GM12878 (cell line): Measurements from ENCODE around the gene CIAO2A. TPM values are rescaled to one million over a fixed set of nuclear protein-coding genes. Genes with fewer than 3 reads are reported as not detected.

Source experiments
- ATF7 ChIP-seq: fragments of 450-650 bp; IDR thresholded peaks from 2 replicates; pipeline ENCODE4 v1.6.1; 2016; ENCODE audit warnings: low read depth, mild to moderate bottlenecking
- CBX3 ChIP-seq: fragments of 200-600 bp; sonication (generic); IDR thresholded peaks from 2 replicates; pipeline ENCODE4 v1.6.1; 2016; ENCODE audit warnings: low read depth, borderline replicate concordance
- EGR1 ChIP-seq, 2 experiments: IDR thresholded peaks; 1 replicate in 1 of 2; 2 replicates in 1 of 2; pipeline ENCODE4 v1.6.1; 2011 to 2012; ENCODE audit warnings: low read depth in 2 of 2, low read length in 2 of 2, borderline replicate concordance in 1 of 2, mild to moderate bottlenecking in 1 of 2, moderate library complexity in 1 of 2
- ELK1 ChIP-seq: IDR thresholded peaks from 2 replicates; pipeline ENCODE4 v1.6.1; 2012; ENCODE audit warnings: low read depth, low read length, improper control_type of control experiment
- ETV6 ChIP-seq, 2 experiments: fragments of 450-650 bp in 1 of 2; IDR thresholded peaks in 1 of 2; conservative IDR thresholded peaks in 1 of 2; 2 replicates each; pipeline ENCODE4 v1.6.1; 2014; ENCODE audit warnings: antibody characterized with exemption in 1 of 2, borderline replicate concordance in 1 of 2, low read depth in 1 of 2, mild to moderate bottlenecking in 1 of 2, moderate library complexity in 1 of 2
- FOXK2 ChIP-seq: fragments of 450-650 bp; IDR thresholded peaks from 2 replicates; pipeline ENCODE4 v1.6.1; 2017; ENCODE audit warnings: mild to moderate bottlenecking, moderate library complexity
- KAT2A ChIP-seq: conservative IDR thresholded peaks from 2 replicates; pipeline ENCODE4 v1.6.1; 2011; ENCODE audit warnings: low read depth, low read length; ENCODE audit not compliant: control insufficient read depth
- LARP7 ChIP-seq: fragments of 450-650 bp; IDR thresholded peaks from 2 replicates; pipeline ENCODE4 v1.6.1; 2017; ENCODE audit warnings: mild to moderate bottlenecking
- MTA3 ChIP-seq: IDR thresholded peaks from 2 replicates; pipeline ENCODE4 v1.6.1; 2012; ENCODE audit warnings: low read length, inconsistent platforms, borderline replicate concordance
- MYB ChIP-seq: fragments of 150-350 bp; IDR thresholded peaks from 2 replicates; pipeline ENCODE4 v1.6.1; 2014; ENCODE audit warnings: mild to moderate bottlenecking, low read depth, low read length, borderline replicate concordance
- NR2F1 ChIP-seq: fragments of 450-650 bp; conservative IDR thresholded peaks from 2 replicates; pipeline ENCODE4 v1.6.1; 2017; ENCODE audit warnings: mild to moderate bottlenecking
- PAX5 ChIP-seq: IDR thresholded peaks from 2 replicates; pipeline ENCODE4 v1.6.1; 2011; ENCODE audit warnings: low read depth, low read length, borderline replicate concordance
- POLR2AphosphoS5 ChIP-seq: IDR thresholded peaks from 2 replicates; pipeline ENCODE4 v1.6.1; 2011; ENCODE audit warnings: mild to moderate bottlenecking, low read length, inconsistent platforms
- POU2F2 ChIP-seq: IDR thresholded peaks from 3 replicates; pipeline ENCODE4 v1.6.1; 2011; ENCODE audit warnings: low read depth, mild to moderate bottlenecking, low read length, borderline replicate concordance
- RELA ChIP-seq: fragments of 450-650 bp; IDR thresholded peaks from 2 replicates; pipeline ENCODE4 v1.8.0; 2014; ENCODE audit warnings: borderline replicate concordance; ENCODE audit not compliant: partially characterized antibody
- SREBF1 ChIP-seq: IDR thresholded peaks from 2 replicates; pipeline ENCODE4 v1.6.1; 2012; ENCODE audit warnings: mild to moderate bottlenecking, low read length
- TARDBP ChIP-seq: IDR thresholded peaks from 2 replicates; pipeline ENCODE4 v1.6.1; 2016; ENCODE audit warnings: borderline replicate concordance
- ZBTB33 ChIP-seq: fragments of 450-650 bp; IDR thresholded peaks from 2 replicates; pipeline ENCODE4 v1.6.1; 2017; ENCODE audit warnings: mild to moderate bottlenecking
- ZNF217 ChIP-seq: fragments of 450-650 bp; IDR thresholded peaks from 2 replicates; pipeline ENCODE4 v1.6.1; 2017; ENCODE audit warnings: antibody characterized with exemption, mild to moderate bottlenecking
- polyA plus RNA-seq, 11 experiments: library from polyadenylated mRNA; depleted of rRNA in 4 of 11; unstranded in 6 of 11; stranded (reverse) in 5 of 11; fragments of >200 nt; fragmentation: Nextera tagmentation in 4 of 11; fragmentation: Illumina TruSeq in 1 of 11; extraction: Ambion mirVana in 4 of 11; extraction: Trizol in 1 of 11; gene quantifications; 1 replicate in 1 of 11; 2 replicates in 10 of 11; pipeline versions ENCODE4 v1.2.1 to v1.2.3, GENCODE V29; 2011 to 2016; ENCODE audit warnings: inconsistent platforms in 2 of 11, missing spikeins in 2 of 11, low read depth in 1 of 11
- total RNA-seq, 4 experiments: library from RNA; depleted of rRNA in 3 of 4; stranded (reverse); fragments of >200 nt in 3 of 4; fragmentation: Illumina TruSeq in 1 of 4; extraction: Trizol in 1 of 4; gene quantifications; 2 replicates each; pipeline versions ENCODE4 v1.2.1 to v1.2.3, GENCODE V29; 2013 to 2021
- TF ChIP-seq, protein P1 (sequence below): fragments of 450-650 bp; IDR thresholded peaks from 2 replicates; pipeline ENCODE4 v1.6.1; 2014; ENCODE audit warnings: mild to moderate bottlenecking
- TF ChIP-seq, protein P2 (sequence below): fragments of 450-650 bp; IDR thresholded peaks from 2 replicates; pipeline ENCODE4 v1.6.1; 2017; ENCODE audit warnings: mild to moderate bottlenecking, low read depth, inconsistent platforms; ENCODE audit not compliant: poor library complexity, severe bottlenecking
- TF ChIP-seq, protein P3 (sequence below): IDR thresholded peaks from 2 replicates; pipeline ENCODE4 v1.6.1; 2012; ENCODE audit warnings: low read depth, low read length, improper control_type of control experiment

CIAO2A gene
- total and polyA plus RNA-seq, 10 of the 15 experiments (the other 5 are each of a cell fraction or from before 2014, with no cell fraction given) = 94.5 to 400 (median 204) TPM

GRCh38 chr15:64095795-64096667 is 2.4 kb upstream of the CIAO2A start, which contains the start of gene SNX1 (continued):
- TF ChIP-seq, protein P1, sequence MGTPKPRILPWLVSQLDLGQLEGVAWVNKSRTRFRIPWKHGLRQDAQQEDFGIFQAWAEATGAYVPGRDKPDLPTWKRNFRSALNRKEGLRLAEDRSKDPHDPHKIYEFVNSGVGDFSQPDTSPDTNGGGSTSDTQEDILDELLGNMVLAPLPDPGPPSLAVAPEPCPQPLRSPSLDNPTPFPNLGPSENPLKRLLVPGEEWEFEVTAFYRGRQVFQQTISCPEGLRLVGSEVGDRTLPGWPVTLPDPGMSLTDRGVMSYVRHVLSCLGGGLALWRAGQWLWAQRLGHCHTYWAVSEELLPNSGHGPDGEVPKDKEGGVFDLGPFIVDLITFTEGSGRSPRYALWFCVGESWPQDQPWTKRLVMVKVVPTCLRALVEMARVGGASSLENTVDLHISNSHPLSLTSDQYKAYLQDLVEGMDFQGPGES = no peak; the same call in 1 of the 2 replicates
- TF ChIP-seq TARDBP (peak; percentile 100), EGR1 (IDR thresholded peaks at IDR 0.05; ENCODE audit: borderline replicate concordance in 1 of 2, low read depth in 2 of 2, low read length in 2 of 2) (peak in 1 of 2 experiments; percentile 77; a peak in 2 of 3 replicates), NR2F1 (peak; percentile 35; the same call in 1 of the 2 replicates), ZBTB33 (no peak), FOXK2 (no peak), POU2F2 (peak; percentile 41; the same call in 1 of the 3 replicates), MYB (peak; percentile 50; the same call in 1 of the 2 replicates), PAX5 (peak; percentile 66; the same call in 1 of the 2 replicates), SREBF1 (no peak), ELK1 (peak; percentile 94), LARP7 (peak; percentile 68), ATF7 (peak; percentile 55; the same call in 1 of the 2 replicates), POLR2AphosphoS5 (peak; percentile 84), CBX3 (no peak), KAT2A (no peak), RELA (peak; percentile 62), ETV6 (conservative IDR thresholded peaks at IDR 0.05 in 1 of 2, IDR thresholded peaks at IDR 0.05 in 1 of 2; ENCODE audit: borderline replicate concordance in 1 of 2, low read depth in 1 of 2) (peak in 1 of 2 experiments; percentile 74; a peak in 1 of 4 replicates), MTA3 (no peak), ZNF217 (no peak)
- TF ChIP-seq, protein P2, sequence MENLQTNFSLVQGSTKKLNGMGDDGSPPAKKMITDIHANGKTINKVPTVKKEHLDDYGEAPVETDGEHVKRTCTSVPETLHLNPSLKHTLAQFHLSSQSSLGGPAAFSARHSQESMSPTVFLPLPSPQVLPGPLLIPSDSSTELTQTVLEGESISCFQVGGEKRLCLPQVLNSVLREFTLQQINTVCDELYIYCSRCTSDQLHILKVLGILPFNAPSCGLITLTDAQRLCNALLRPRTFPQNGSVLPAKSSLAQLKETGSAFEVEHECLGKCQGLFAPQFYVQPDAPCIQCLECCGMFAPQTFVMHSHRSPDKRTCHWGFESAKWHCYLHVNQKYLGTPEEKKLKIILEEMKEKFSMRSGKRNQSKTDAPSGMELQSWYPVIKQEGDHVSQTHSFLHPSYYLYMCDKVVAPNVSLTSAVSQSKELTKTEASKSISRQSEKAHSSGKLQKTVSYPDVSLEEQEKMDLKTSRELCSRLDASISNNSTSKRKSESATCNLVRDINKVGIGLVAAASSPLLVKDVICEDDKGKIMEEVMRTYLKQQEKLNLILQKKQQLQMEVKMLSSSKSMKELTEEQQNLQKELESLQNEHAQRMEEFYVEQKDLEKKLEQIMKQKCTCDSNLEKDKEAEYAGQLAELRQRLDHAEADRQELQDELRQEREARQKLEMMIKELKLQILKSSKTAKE = no peak
- TF ChIP-seq, protein P3, sequence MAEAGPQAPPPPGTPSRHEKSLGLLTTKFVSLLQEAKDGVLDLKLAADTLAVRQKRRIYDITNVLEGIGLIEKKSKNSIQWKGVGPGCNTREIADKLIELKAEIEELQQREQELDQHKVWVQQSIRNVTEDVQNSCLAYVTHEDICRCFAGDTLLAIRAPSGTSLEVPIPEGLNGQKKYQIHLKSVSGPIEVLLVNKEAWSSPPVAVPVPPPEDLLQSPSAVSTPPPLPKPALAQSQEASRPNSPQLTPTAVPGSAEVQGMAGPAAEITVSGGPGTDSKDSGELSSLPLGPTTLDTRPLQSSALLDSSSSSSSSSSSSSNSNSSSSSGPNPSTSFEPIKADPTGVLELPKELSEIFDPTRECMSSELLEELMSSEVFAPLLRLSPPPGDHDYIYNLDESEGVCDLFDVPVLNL = no peak
